Type B pancreatic cell (in vitro differentiated cells): ENCODE data around the gene POLR1G. TPM values are rescaled to one million over a fixed set of nuclear protein-coding genes. Genes with fewer than 3 reads are reported as not detected.

Experiments used
- DNase-seq: peaks from one replicate; pipeline ENCODE4 v3.0.0; 2021; ENCODE audit warnings: mixed read lengths; ENCODE audit not compliant: unreplicated experiment; ENCODE audit errors: extremely low spot score
- H3K27ac Mint-ChIP-seq: 2 replicates; pipeline ENCODE4 v1.8.0; 2021; ENCODE audit warnings: mild to moderate bottlenecking, mixed read lengths
- H3K27me3 Mint-ChIP-seq: 2 replicates; pipeline ENCODE4 v1.8.0; 2021; ENCODE audit warnings: mixed read lengths
- H3K36me3 Mint-ChIP-seq: 2 replicates; pipeline ENCODE4 v1.8.0; 2021; ENCODE audit warnings: mixed read lengths
- H3K4me1 Mint-ChIP-seq: one replicate; pipeline ENCODE4 v1.8.0; 2021; ENCODE audit warnings: mixed read lengths; ENCODE audit not compliant: unreplicated experiment
- H3K4me3 Mint-ChIP-seq: 2 replicates; pipeline ENCODE4 v1.8.0; 2021; ENCODE audit warnings: mild to moderate bottlenecking, mixed read lengths
- H3K9me3 Mint-ChIP-seq: 2 replicates; pipeline ENCODE4 v1.8.0; 2021; ENCODE audit warnings: mixed read lengths
- CTCF ChIP-seq: fragments of 200-600 bp; sonication (generic); conservative IDR thresholded peaks from 2 replicates; pipeline ENCODE4 v1.5.0; 2021; ENCODE audit warnings: antibody characterized with exemption, mild to moderate bottlenecking
- total RNA-seq: library from RNA; stranded (reverse); gene quantifications from 2 replicates; pipeline ENCODE4 v1.2.1, GENCODE V29; 2021; ENCODE audit warnings: low replicate concordance

The POLR1G gene
- total RNA-seq, 1 donor from 2014 or later, result 9.5 TPM

GRCh38 chr19:45439569-45440258, 33.3 kb downstream of the POLR1G start:
- peak; percentile 89 for DNase-seq
- Mint-ChIP-seq H3K4me1 (peaks cover 16% of the 10 kb centered on the region), H3K27me3 (peaks cover 3% of the 10 kb centered on the region), H3K9me3 (no peaks in the 10 kb centered on the region), H3K36me3 (no peaks in the 10 kb centered on the region), H3K4me3 (peak overlapping the region; percentile 86), H3K27ac (peak overlapping the region; percentile 82)
- TF ChIP-seq CTCF, result peak; percentile 100

GRCh38 chr19:45440259-45440638, 33.8 kb downstream of the POLR1G start:
- no peak for DNase-seq
- peak overlapping the region; percentile 86 for H3K4me3 Mint-ChIP-seq

GRCh38 chr19:45440873-45441654, 34.6 kb downstream of the POLR1G start:
- no peak for TF ChIP-seq CTCF
- H3K36me3 Mint-ChIP-seq, result no peaks in the 10 kb centered on the region
- peaks cover 18% of the 10 kb centered on the region for H3K4me1 Mint-ChIP-seq
- peak overlapping the region; percentile 82 for H3K27ac Mint-ChIP-seq
- no peaks in the 10 kb centered on the region for H3K9me3 Mint-ChIP-seq
- H3K4me3 Mint-ChIP-seq, result peak overlapping the region; percentile 86
- H3K27me3 Mint-ChIP-seq, result no peaks in the 10 kb centered on the region
- DNase-seq, result no peak

More at GRCh38 chr19:45440259-45440638, 33.8 kb downstream of the POLR1G start:
- peaks cover under 1% of the 10 kb centered on the region for H3K27me3 Mint-ChIP-seq
- H3K4me1 Mint-ChIP-seq, result peaks cover 18% of the 10 kb centered on the region
- peak overlapping the region; percentile 82 for H3K27ac Mint-ChIP-seq
- no peak for TF ChIP-seq CTCF
- no peaks in the 10 kb centered on the region for H3K36me3 Mint-ChIP-seq
- H3K9me3 Mint-ChIP-seq, result no peaks in the 10 kb centered on the region

- no peak for TF ChIP-seq CTCF
- peak overlapping the region; percentile 88 for H3K4me3 Mint-ChIP-seq
- H3K27me3 Mint-ChIP-seq, result no peaks in the 10 kb centered on the region
- DNase-seq, result no peak
- H3K27ac Mint-ChIP-seq, result peak overlapping the region; percentile 96
- no peaks in the 10 kb centered on the region for H3K9me3 Mint-ChIP-seq
- no peaks in the 10 kb centered on the region for H3K36me3 Mint-ChIP-seq
- H3K4me1 Mint-ChIP-seq, result peaks cover 23% of the 10 kb centered on the region
These were observed 35.9 kb downstream of the POLR1G start for GRCh38 chr19:45442408-45442777.

- no peaks in the 10 kb centered on the region for H3K9me3 Mint-ChIP-seq
- no peaks in the 10 kb centered on the region for H3K27me3 Mint-ChIP-seq
- peak overlapping the region; percentile 88 for H3K4me3 Mint-ChIP-seq
- TF ChIP-seq CTCF, result no peak
- no peak for DNase-seq
- H3K4me1 Mint-ChIP-seq, result peaks cover 26% of the 10 kb centered on the region
- no peaks in the 10 kb centered on the region for H3K36me3 Mint-ChIP-seq
- H3K27ac Mint-ChIP-seq, result peak overlapping the region; percentile 96
These were observed 36.5 kb downstream of the POLR1G start for GRCh38 chr19:45442778-45443461.
